HG02610 (cell line): ENCODE data around the gene PRRT1.
"Not testable (repeated sequence)": the region's sequence is repeated elsewhere in the genome, so short reads cannot be mapped to it uniquely, and the experiment has no call there.

Experiments
- ATAC-seq: cut with Tn5 transposase; IDR thresholded peaks from one replicate; pipeline ENCODE4 v1.9.1; 2021; ENCODE audit warnings: mild to moderate bottlenecking, moderate library complexity; ENCODE audit not compliant: unreplicated experiment

PRRT1 gene

GRCh38 chr6:32151863-32152768, at the start of gene PRRT1:
Gene PRRT1 (minus strand): TSS chr6:32151939. CDS start chr6:32151827, 112 bp downstream.
- ATAC-seq, result no peak

GRCh38 chr6:32200711-32201475, 49.2 kb upstream of the PRRT1 start:
- ATAC-seq, result no peak

GRCh38 chr6:32198866-32199265, 47.1 kb upstream of the PRRT1 start:
- no peak for ATAC-seq

- no peak for ATAC-seq
Measured at GRCh38 chr6:32198345-32198696, 46.6 kb upstream of the PRRT1 start.

- ATAC-seq, result no peak
Measured at GRCh38 chr6:32196682-32197616, 45.2 kb upstream of the PRRT1 start.

GRCh38 chr6:32195902-32196681, 44.4 kb upstream of the PRRT1 start:
- ATAC-seq, result peak; percentile 76

GRCh38 chr6:32195652-32195901, 43.8 kb upstream of the PRRT1 start:
- peak; percentile 74 for ATAC-seq

GRCh38 chr6:32194825-32195651, 43.3 kb upstream of the PRRT1 start:
- no peak for ATAC-seq

- ATAC-seq, result no peak
Measured at GRCh38 chr6:32194388-32194787, 42.6 kb upstream of the PRRT1 start.

GRCh38 chr6:32193096-32193495, 41.4 kb upstream of the PRRT1 start:
- not testable (repeated sequence) for ATAC-seq

GRCh38 chr6:32192608-32193039, 40.9 kb upstream of the PRRT1 start, which contains the start of gene GPSM3:
Gene GPSM3 (minus strand): TSS chr6:32192643. CDS start chr6:32192513, 130 bp downstream.
- no peak for ATAC-seq

- ATAC-seq, result no peak
Measured at GRCh38 chr6:32191696-32192607, 40.2 kb upstream of the PRRT1 start.

- no peak for ATAC-seq
Measured at GRCh38 chr6:32190911-32191677, 39.4 kb upstream of the PRRT1 start.

GRCh38 chr6:32190054-32190851, 38.5 kb upstream of the PRRT1 start, which contains the start of gene PBX2:
Gene PBX2 (minus strand): TSS chr6:32190202. CDS start chr6:32189915, 287 bp downstream.
- ATAC-seq, result peak; percentile 69

GRCh38 chr6:32189742-32190053, 38.0 kb upstream of the PRRT1 start:
- ATAC-seq, result no peak

- no peak for ATAC-seq
Measured at GRCh38 chr6:32189069-32189741, 37.5 kb upstream of the PRRT1 start.
